Esophagus squamous epithelium (tissue), 4 donors: ENCODE data around the gene FOXRED1.

Experiments used
- POLR2A ChIP-seq, 4 donors: fragments of 450-650 bp; IDR thresholded peaks; one replicate each; pipeline ENCODE4 v1.6.1; 2017; ENCODE audit warnings: antibody characterized with exemption in 4 of 4, mild to moderate bottlenecking in 4 of 4, moderate library complexity in 3 of 4
- TF ChIP-seq, protein P1 (sequence below), 6 experiments: fragments of 450-650 bp in 4 of 6; fragments of 200-600 bp in 2 of 6; sonication (generic) in 2 of 6; IDR thresholded peaks; one replicate each; pipeline ENCODE4 v1.5.1; 2016 to 2019; ENCODE audit warnings: antibody characterized with exemption in 6 of 6, mild to moderate bottlenecking in 4 of 6, moderate library complexity in 4 of 6

DNA sequence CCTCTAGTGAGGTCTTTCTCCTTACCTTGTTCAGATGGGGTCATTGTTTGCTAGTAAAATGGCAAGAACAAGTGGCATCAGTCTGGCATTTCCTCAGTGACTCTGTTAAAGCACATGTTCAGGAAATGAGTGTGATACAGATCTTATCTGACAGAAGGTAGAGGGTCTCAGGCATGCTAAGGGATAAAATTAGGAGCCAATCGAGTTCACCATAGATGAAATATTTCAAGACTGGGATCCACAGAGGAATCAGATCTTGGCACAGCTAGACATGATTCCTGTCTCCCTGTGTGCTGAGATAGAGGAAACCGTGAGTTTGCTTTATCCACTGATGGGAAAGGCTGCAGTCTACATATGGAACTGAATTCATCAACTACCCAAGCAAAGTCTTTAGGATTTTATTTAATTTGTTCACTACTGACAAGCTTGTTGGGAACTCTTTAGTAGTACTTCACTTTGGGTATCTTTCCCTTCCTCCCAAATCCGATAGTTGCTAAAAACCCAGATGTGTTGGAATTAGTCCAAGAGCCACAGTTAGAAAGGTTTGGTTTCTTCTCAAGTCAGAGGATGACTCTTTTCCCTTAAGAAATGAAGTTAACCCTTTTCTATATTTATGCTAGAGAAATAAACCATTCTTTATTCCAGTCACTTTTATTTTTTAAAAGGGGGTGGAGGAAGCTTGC lies 39.0 kb upstream of the FOXRED1 start:
- TF ChIP-seq, protein P1, sequence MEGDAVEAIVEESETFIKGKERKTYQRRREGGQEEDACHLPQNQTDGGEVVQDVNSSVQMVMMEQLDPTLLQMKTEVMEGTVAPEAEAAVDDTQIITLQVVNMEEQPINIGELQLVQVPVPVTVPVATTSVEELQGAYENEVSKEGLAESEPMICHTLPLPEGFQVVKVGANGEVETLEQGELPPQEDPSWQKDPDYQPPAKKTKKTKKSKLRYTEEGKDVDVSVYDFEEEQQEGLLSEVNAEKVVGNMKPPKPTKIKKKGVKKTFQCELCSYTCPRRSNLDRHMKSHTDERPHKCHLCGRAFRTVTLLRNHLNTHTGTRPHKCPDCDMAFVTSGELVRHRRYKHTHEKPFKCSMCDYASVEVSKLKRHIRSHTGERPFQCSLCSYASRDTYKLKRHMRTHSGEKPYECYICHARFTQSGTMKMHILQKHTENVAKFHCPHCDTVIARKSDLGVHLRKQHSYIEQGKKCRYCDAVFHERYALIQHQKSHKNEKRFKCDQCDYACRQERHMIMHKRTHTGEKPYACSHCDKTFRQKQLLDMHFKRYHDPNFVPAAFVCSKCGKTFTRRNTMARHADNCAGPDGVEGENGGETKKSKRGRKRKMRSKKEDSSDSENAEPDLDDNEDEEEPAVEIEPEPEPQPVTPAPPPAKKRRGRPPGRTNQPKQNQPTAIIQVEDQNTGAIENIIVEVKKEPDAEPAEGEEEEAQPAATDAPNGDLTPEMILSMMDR (IDR thresholded peaks at IDR 0.05), result no peak
- TF ChIP-seq POLR2A (IDR thresholded peaks at IDR 0.05), result no peak
